Neutrophil (primary cell): ENCODE data around the gene CACNA2D3.

ENCODE experiments used
- H3K27ac ChIP-seq: fragments of 200-600 bp; sonication (generic); 2 replicates; pipeline ENCODE4 v1.5.1; 2016; ENCODE audit warnings: mild to moderate bottlenecking, moderate library complexity
- H3K27me3 ChIP-seq: fragments of 200-600 bp; sonication (generic); 2 replicates; pipeline ENCODE4 v1.6.0; 2016; ENCODE audit warnings: mild to moderate bottlenecking
- H3K36me3 ChIP-seq: fragments of 200-600 bp; sonication (generic); 2 replicates; pipeline ENCODE4 v1.5.1; 2017
- H3K4me1 ChIP-seq, 2 experiments: fragments of 200-600 bp in 1 of 2; sonication (generic) in 1 of 2; 1 replicate in 1 of 2; 2 replicates in 1 of 2; pipeline versions ENCODE4 v1.5.1 to v1.6.1; 2013 to 2016; ENCODE audit warnings: low read depth in 1 of 2, low read length in 1 of 2, mild to moderate bottlenecking in 1 of 2, moderate library complexity in 1 of 2; ENCODE audit not compliant: control insufficient read depth in 1 of 2, insufficient read depth in 1 of 2
- H3K4me3 ChIP-seq, 2 experiments: fragments of 200-600 bp in 1 of 2; sonication (generic) in 1 of 2; 1 replicate in 1 of 2; 2 replicates in 1 of 2; pipeline ENCODE4 v1.5.1; 2013 to 2016; ENCODE audit warnings: low read depth in 1 of 2, low read length in 1 of 2, mild to moderate bottlenecking in 1 of 2, moderate library complexity in 1 of 2
- H3K9me3 ChIP-seq: fragments of 200-600 bp; sonication (generic); 2 replicates; pipeline ENCODE4 v1.5.1; 2016
- CTCF ChIP-seq: fragments of 200-600 bp; sonication (generic); IDR thresholded peaks from 2 replicates; pipeline ENCODE4 v1.5.1; 2016; ENCODE audit warnings: antibody characterized with exemption

CACNA2D3 gene

DNA sequence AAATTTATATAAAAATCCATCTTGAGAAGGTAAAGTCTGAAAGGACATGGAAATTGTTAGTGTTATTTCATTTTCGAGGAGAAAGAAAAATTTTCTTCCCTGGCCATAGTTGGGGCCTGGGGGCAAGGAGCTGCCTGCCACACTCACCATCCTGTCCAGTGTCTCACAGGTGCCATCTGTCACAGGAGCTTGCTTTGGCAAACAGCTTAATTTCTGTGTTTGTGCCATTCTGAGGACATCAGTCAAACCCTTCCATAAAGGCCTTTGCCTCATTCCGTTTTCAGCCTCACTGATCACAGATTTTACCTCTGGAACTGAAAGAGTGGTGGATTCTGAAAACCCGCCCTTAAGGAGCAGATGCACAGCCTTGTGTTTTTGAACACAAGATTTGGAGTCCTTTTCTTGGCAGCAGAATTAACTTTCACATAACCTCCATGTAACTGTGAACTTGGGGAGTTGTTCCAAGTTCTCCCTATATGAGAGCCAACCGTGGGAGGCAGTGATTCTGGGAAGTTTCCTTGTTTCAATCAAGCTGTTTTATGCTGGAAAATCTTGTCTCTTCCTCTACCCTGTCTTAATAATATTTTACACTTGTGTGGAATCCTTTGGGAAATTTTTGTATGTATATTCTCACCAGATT lies 254.7 kb downstream of the CACNA2D3 start:
- no peak overlapping the region for H3K27ac ChIP-seq
- peaks cover 0 to 13% of the 10 kb centered on the region in 2 experiments for H3K4me1 ChIP-seq
- H3K9me3 ChIP-seq = no peaks in the 10 kb centered on the region
- no peak for TF ChIP-seq CTCF
- H3K36me3 ChIP-seq = no peaks in the 10 kb centered on the region
- H3K27me3 ChIP-seq = peaks cover 14% of the 10 kb centered on the region
- H3K4me3 ChIP-seq = no peak overlapping the region

- no peak for TF ChIP-seq CTCF
- no peaks in the 10 kb centered on the region for H3K36me3 ChIP-seq
- H3K4me1 ChIP-seq = peaks cover 0 to 12% of the 10 kb centered on the region in 2 experiments
- H3K4me3 ChIP-seq = no peak overlapping the region
- H3K9me3 ChIP-seq = no peaks in the 10 kb centered on the region
- peaks cover 15% of the 10 kb centered on the region for H3K27me3 ChIP-seq
- no peak overlapping the region for H3K27ac ChIP-seq
Observed at GRCh38 chr3:54378184-54378583, 255.8 kb downstream of the CACNA2D3 start.

DNA sequence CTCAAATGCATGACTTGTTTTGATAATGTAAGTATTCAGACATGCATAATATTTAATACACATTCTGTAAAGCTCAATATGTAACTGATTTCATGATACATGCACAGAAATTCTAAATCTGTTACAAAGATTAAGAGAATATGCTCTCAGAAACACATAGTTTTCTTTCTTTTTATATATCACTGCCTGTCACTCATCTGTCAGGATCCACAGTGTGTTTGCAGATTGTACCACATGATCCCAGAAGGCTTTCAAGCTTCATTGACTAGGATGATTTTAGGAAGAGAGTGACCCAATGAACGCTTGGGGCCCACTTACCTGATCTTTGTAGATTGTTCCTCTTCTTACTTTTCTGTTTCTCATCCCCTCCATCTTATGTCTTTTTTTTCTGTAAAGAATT lies 261.9 kb downstream of the CACNA2D3 start:
- H3K9me3 ChIP-seq = no peaks in the 10 kb centered on the region
- H3K4me3 ChIP-seq = no peak overlapping the region
- TF ChIP-seq CTCF = no peak
- peaks cover 17% of the 10 kb centered on the region for H3K27me3 ChIP-seq
- H3K4me1 ChIP-seq = no peaks in the 10 kb centered on the region
- H3K27ac ChIP-seq = no peak overlapping the region
- H3K36me3 ChIP-seq = no peaks in the 10 kb centered on the region

DNA sequence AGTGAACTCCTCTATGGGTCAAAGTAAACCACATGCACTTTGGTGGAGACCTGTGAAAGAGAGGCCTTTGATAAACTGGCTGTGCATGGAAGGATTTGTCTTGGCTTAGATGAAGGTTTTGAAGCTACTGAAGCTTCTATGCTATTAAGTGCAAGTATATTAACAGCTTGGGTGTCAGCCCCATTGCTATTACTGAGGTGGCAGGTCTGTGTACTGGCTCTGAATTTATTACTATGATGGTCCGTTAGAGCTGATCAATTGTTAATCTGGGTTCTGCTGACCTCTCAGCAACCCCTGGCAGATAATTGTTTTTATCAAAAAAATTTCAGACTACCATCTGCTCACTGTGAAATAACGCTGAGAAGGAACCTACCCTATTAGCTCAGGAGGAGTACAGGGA lies 268.2 kb downstream of the CACNA2D3 start:
- no peaks in the 10 kb centered on the region for H3K9me3 ChIP-seq
- H3K27me3 ChIP-seq = no peaks in the 10 kb centered on the region
- no peak overlapping the region for H3K4me3 ChIP-seq
- H3K4me1 ChIP-seq = no peaks in the 10 kb centered on the region
- no peak for TF ChIP-seq CTCF
- H3K27ac ChIP-seq = no peak overlapping the region
- no peaks in the 10 kb centered on the region for H3K36me3 ChIP-seq

DNA sequence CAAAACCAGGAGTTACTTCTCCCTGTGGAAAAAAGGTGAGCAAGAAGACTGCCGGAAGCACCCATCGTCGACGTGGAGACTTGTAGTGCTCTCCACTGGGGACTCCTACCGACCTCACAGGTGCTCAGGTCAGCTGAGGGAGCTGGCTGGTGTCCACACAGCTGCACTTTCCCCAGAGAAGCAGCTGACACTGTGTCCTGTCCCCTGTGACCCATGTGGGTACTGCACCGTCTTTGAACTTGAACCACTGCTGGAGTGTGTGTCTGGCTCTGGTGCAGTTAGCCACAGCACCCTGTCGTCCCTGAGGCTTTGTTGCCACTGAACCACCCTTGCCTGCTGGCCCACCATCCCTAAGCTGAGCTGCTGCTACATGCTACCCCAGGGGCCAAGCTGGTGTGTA lies 270.8 kb downstream of the CACNA2D3 start:
- Histone ChIP-seq H3K27me3 (no peaks in the 10 kb centered on the region), H3K36me3 (no peaks in the 10 kb centered on the region), H3K4me1 (no peaks in the 10 kb centered on the region), H3K9me3 (no peaks in the 10 kb centered on the region), H3K27ac (no peak overlapping the region), H3K4me3 (no peak overlapping the region)
- no peak for TF ChIP-seq CTCF
